ENCODE data around the gene ATP11A.

The ATP11A gene

GRCh38 chr13:112699322-112699918 lies 9.6 kb downstream of the ATP11A start:
- Histone ChIP-seq H3K27me3 (ENCODE audit: low read depth, low read length) (no peaks in the 10 kb centered on the region), H3K36me3 (replicated peaks; ENCODE audit: low read depth, low read length) (no peaks in the 10 kb centered on the region), H4K20me1 (ENCODE audit: insufficient read depth, low read length) (peaks cover 70% of the 10 kb centered on the region), H3K4me2 (ENCODE audit: low read length) (no peak overlapping the region), H3K9me3 (ENCODE audit: insufficient read depth, low read length) (no peaks in the 10 kb centered on the region), H2AFZ (ENCODE audit: low read depth, low read length) (no peak overlapping the region), H3K27ac (ENCODE audit: low read length) (no peak overlapping the region), H3K9ac (ENCODE audit: low read length) (no peak overlapping the region), H3K79me2 (ENCODE audit: low read length) (peaks cover 92% of the 10 kb centered on the region), H3K4me1 (ENCODE audit: low read length) (no peaks in the 10 kb centered on the region), H3K4me3 (ENCODE audit: low read length) (no peak overlapping the region)
- TF ChIP-seq EZH2phosphoT487 (IDR thresholded peaks at IDR 0.05; ENCODE audit: low read depth): no peak
- TF ChIP-seq, protein P1, sequence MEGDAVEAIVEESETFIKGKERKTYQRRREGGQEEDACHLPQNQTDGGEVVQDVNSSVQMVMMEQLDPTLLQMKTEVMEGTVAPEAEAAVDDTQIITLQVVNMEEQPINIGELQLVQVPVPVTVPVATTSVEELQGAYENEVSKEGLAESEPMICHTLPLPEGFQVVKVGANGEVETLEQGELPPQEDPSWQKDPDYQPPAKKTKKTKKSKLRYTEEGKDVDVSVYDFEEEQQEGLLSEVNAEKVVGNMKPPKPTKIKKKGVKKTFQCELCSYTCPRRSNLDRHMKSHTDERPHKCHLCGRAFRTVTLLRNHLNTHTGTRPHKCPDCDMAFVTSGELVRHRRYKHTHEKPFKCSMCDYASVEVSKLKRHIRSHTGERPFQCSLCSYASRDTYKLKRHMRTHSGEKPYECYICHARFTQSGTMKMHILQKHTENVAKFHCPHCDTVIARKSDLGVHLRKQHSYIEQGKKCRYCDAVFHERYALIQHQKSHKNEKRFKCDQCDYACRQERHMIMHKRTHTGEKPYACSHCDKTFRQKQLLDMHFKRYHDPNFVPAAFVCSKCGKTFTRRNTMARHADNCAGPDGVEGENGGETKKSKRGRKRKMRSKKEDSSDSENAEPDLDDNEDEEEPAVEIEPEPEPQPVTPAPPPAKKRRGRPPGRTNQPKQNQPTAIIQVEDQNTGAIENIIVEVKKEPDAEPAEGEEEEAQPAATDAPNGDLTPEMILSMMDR (IDR thresholded peaks at IDR 0.05; ENCODE audit: low read depth, low read length): no peak

GRCh38 chr13:112700291-112701060 lies 10.6 kb downstream of the ATP11A start:
- H3K4me1 ChIP-seq (ENCODE audit: low read length): no peaks in the 10 kb centered on the region
- H3K27ac ChIP-seq (ENCODE audit: low read length): no peak overlapping the region
- H2AFZ ChIP-seq (ENCODE audit: low read depth, low read length): no peak overlapping the region
- TF ChIP-seq, protein P1 (IDR thresholded peaks at IDR 0.05; ENCODE audit: low read depth, low read length): no peak
- no peak for TF ChIP-seq EZH2phosphoT487 (IDR thresholded peaks at IDR 0.05; ENCODE audit: low read depth)
- H3K79me2 ChIP-seq (ENCODE audit: low read length): peaks cover 93% of the 10 kb centered on the region
- H3K9ac ChIP-seq (ENCODE audit: low read length): no peak overlapping the region
- H3K4me3 ChIP-seq (ENCODE audit: low read length): no peak overlapping the region
- no peaks in the 10 kb centered on the region for H3K36me3 ChIP-seq (replicated peaks; ENCODE audit: low read depth, low read length)
- no peaks in the 10 kb centered on the region for H3K9me3 ChIP-seq (ENCODE audit: insufficient read depth, low read length)
- no peaks in the 10 kb centered on the region for H3K27me3 ChIP-seq (ENCODE audit: low read depth, low read length)
- H4K20me1 ChIP-seq (ENCODE audit: insufficient read depth, low read length): peaks cover 70% of the 10 kb centered on the region
- no peak overlapping the region for H3K4me2 ChIP-seq (ENCODE audit: low read length)

- no peaks in the 10 kb centered on the region for H3K36me3 ChIP-seq (replicated peaks; ENCODE audit: low read depth, low read length)
- no peaks in the 10 kb centered on the region for H3K4me1 ChIP-seq (ENCODE audit: low read length)
- H4K20me1 ChIP-seq (ENCODE audit: insufficient read depth, low read length): peaks cover 59% of the 10 kb centered on the region
- no peak overlapping the region for H3K27ac ChIP-seq (ENCODE audit: low read length)
- H3K9me3 ChIP-seq (ENCODE audit: insufficient read depth, low read length): no peaks in the 10 kb centered on the region
- no peak overlapping the region for H3K4me2 ChIP-seq (ENCODE audit: low read length)
- TF ChIP-seq, protein P1 (IDR thresholded peaks at IDR 0.05; ENCODE audit: low read depth, low read length): no peak
- TF ChIP-seq EZH2phosphoT487 (IDR thresholded peaks at IDR 0.05; ENCODE audit: low read depth): no peak
- H3K27me3 ChIP-seq (ENCODE audit: low read depth, low read length): no peaks in the 10 kb centered on the region
- peaks cover 89% of the 10 kb centered on the region for H3K79me2 ChIP-seq (ENCODE audit: low read length)
- H2AFZ ChIP-seq (ENCODE audit: low read depth, low read length): no peak overlapping the region
- H3K9ac ChIP-seq (ENCODE audit: low read length): no peak overlapping the region
- H3K4me3 ChIP-seq (ENCODE audit: low read length): no peak overlapping the region
Observed at GRCh38 chr13:112702341-112702985, 12.6 kb downstream of the ATP11A start.

DNA sequence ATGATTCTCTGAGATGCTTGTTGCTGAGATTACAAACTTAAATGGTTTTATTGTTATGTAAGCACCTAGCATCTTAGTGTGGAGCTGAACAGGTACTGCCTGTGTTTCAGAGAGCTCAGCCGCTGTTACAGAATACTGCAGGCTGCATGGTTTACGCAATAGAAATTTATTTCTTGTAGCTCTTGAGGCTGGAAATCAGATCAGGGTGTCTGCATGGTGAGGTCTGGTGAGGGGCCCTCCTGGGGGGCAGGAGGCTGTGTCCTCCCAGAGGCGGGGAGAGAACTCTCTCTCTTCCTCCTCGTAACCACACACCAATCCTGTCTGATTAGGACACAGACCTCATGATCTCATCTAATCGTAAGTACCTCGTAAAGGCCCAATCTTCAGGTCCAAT lies 13.1 kb downstream of the ATP11A start:
- Histone ChIP-seq H3K9me3 (ENCODE audit: insufficient read depth, low read length) (no peaks in the 10 kb centered on the region), H3K36me3 (replicated peaks; ENCODE audit: low read depth, low read length) (no peaks in the 10 kb centered on the region), H3K27me3 (ENCODE audit: low read depth, low read length) (no peaks in the 10 kb centered on the region), H3K4me2 (ENCODE audit: low read length) (no peak overlapping the region), H4K20me1 (ENCODE audit: insufficient read depth, low read length) (peaks cover 62% of the 10 kb centered on the region), H3K4me1 (ENCODE audit: low read length) (no peaks in the 10 kb centered on the region), H3K9ac (ENCODE audit: low read length) (no peak overlapping the region), H3K79me2 (ENCODE audit: low read length) (peaks cover 87% of the 10 kb centered on the region), H3K4me3 (ENCODE audit: low read length) (no peak overlapping the region), H3K27ac (ENCODE audit: low read length) (no peak overlapping the region), H2AFZ (ENCODE audit: low read depth, low read length) (no peak overlapping the region)
- TF ChIP-seq, protein P1 (IDR thresholded peaks at IDR 0.05; ENCODE audit: low read depth, low read length): no peak
